NCI-H1436 treated with DMSO at 0.1 percent for 48 hours (cell line): ENCODE results near the gene SORL1.

Experiments
- DNase-seq: peaks from one replicate; lab custom pipeline; 2025; lab: John Stamatoyannopoulos, UW

Gene SORL1

DNA sequence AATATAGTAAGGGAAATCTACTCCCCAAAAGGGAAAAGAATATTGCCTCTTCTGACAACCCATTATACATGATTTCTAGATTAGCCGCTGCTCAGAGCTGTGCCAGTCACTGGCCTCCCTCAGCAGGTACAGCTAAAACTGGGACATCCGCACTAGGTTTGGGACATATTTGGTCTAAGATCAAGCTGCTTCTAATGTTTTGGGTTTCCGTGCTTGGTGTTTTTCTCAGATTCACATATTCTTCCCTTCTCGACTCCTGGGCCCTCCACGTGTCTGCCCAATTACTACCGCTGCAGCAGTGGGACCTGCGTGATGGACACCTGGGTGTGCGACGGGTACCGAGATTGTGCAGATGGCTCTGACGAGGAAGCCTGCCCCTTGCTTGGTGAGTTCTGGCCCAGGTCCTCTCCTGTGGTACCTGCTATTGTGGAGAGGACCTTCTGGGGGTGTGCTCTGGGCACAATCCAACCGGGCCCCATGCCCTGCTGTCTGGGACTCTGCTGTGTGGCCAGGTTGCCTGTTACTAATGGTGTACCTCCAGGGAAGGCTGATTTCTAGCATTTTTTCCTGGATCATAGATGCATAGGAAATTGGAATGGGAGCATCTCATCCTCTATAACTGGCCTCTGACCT, 138.8 kb downstream of the SORL1 start:
- no peak for DNase-seq

DNA sequence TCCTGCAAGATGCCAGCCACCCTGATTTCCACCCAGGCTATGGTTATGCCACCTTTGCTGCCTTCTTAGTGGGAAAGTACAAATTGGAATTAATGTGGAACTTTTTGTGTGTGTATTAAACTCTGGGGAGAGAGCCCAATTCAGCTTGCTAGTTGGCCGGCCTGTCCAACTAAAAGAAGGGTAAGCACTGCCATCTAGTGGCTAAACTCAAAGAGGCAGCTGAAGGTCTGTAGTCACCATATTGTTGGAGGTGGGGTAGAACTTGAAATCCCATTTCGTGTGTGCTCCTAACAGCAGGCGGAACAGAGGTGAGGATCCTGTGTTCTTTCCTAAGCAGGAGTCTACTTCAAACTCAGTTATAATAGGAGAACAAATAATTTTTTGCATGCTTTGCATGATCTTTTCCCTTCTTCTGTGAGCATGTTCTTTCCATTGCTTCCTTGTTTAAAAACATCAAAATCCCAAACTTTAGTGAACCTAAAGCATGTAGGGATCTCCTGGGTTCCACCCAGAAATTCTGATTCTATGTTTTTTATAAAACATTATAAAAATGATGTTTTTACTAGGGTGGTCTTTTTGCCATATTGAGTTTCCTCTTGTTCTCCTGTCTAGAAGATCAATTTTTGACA, 139.4 kb downstream of the SORL1 start:
- no peak for DNase-seq

DNA sequence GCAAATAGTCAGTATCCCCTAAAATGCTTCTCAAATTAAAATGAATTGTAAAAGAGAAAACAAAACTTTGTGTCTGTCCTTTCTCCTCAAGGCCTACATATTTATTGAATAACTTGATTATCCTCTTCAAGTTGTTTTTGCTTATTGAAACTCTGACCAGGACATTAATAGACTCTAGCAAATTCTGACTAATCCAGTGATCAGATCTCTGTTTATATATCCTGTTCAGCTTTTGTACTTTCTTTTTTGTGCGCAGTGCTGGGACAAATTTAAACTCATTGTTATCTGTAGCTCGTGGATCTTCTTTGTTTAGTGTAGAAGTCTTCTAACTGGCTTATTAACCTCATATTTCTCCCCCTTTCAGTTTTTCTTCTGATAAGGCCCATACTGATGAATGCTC, 140.6 kb downstream of the SORL1 start:
- no peak for DNase-seq

DNA sequence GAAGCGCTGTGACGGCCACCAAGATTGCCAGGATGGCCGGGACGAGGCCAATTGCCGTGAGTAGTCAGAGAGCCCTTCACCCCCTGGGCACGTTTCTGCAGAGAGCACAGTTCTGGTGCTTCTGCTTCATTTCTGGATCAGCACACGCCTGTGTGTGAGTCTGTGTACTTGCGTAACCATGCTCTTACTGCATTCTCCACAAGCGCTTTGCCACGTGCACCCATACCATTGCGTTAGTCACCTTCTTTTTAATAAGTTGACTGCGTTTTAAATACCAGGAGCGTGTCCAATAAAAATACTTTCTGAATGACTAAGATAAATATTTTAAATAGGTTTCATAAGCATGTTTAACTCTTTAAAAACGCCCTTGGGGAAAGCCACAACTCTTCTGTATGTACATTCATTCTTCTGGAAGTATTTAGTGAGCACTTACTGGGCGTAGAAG, 143.6 kb downstream of the SORL1 start:
- no peak for DNase-seq

DNA sequence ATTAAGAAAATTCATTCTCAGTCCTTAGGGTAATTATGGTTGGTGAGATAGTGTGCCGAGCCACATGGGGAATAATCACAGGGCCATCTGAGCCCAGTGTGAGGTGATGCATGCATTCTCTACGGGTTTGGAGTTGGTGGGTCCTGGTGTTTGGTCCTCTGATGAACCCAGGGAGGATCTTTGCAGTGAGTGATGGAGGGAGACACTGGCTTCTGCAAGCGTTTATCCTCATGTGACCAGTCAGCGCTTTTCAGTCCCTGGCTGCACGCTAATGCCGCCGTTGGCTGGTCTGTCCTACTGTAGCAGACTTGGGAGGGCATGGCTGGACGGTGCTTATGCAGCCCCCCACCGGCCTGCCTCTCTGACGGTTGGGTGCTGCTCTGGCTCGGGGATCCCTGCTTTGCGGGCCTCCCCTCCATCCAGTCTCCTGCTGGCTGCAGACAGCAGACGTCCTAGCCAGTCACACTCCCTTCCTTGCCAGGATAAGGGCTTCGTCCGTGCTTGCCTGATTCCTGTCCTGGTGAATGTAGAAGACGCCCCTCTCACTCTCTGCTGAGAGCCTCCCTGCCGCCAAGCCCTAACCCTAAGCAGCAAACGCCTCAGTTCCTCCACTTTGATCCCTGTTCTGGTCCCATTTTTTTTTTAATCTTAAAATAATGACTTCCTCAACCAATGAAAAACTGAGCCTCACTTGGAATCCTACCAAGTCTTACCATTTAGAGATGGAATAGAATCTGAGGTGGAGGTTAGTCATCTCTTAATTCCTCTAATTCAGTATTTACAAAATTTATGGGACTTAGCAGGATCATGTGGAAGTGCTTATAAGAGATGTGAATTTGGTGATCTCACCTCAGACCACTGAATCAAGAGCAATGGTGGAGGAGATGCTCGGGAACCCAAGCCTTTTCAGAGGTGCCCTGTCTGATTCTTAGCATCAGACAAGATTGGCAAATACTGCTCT, 144.4 kb downstream of the SORL1 start:
- DNase-seq: no peak

DNA sequence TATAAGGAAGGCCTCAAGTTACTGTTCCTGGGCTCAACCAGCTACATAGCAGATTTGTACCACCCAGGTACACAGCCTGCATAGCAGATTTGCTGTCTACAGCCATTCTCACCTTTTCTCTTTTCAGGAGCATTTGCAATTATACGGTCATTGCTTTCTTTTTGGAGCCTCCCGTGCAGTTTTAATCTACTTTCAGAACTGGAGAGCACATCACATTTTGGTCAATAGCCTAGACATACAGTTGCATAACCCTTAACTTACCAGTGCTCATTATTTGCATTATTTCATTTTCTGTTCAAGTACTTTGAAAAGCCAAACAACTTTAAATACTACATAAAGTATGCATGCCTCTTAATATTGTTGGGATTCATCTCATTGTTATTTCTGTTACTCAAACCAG, 151.2 kb downstream of the SORL1 start:
- no peak for DNase-seq

DNA sequence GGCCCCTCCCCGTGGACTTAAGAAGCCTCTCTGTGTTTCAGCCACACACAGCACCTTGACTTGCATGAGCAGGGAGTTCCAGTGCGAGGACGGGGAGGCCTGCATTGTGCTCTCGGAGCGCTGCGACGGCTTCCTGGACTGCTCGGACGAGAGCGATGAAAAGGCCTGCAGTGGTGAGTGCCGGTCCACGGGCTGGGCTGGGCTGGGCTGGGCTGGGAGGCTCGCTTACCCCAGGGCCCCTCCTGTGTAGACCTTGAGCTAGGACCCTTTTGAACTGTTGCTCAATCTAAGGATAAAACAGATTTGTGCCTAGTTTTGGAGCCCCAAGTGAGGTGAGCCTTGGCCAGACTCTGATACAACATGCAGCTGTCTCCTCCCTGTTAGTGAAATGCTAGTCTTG, 152.0 kb downstream of the SORL1 start:
- no peak for DNase-seq

DNA sequence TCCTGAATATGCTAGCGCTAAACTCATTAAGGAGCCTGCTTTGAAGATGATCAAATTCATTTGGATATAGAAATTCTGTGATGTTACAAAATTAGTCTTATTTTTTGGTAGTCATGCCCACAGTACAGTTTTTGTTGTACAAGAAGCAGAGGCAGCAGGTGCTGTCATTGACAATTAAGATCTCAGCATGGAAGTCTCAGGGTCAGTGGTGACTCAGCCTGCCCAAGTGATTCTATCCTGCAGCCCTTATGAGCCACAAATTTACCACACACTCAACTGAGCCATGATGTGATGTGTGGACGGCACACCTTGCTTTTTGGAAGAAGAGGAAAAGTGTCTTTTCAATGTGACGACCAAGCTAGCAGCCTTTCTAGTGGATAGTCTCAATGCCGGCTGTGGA, 154.2 kb downstream of the SORL1 start:
- DNase-seq: no peak

DNA sequence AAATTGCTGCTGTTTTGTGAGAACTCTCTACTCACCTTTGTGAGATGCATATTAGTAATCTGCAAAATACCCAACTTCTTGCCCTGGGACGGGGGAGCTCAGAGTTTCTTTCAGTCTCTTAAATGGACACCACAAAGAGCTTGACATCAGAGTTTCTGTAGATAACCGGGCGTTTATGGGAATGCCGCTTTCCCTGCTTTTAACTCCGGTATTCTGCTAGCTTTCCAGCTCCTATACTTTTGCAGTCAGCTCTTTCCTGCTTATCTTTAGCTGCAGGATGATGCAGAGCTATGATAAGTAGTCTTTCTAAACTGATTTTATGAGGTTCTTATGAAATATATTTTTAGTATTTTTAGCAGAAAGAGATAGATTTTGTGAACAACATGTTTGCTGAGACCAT, 155.2 kb downstream of the SORL1 start:
- no peak for DNase-seq

DNA sequence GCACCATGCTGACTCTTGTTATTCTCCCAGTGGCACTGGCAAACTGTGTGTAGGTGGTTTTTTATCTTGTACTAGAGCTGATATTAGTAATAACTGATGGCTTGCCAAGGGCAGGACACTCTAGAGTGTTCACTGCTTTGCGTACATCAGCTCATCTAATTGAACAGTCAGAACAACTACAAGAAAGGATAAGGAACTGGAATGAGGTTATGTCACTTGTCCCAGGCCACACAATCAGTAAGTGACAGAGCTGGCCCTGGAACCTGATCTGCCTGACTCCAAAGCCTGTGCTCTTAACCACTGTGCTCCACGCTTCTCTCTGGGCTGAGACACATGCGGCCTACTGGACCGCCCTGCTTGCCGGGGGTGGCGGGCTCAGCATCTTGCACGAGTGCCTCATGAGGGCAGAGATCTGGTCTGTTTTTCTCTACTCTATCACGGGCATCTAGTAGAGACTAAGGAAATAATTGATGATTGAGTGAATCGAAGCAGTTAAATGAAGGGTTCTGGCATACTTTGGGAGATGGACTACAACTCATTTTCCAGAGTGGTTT, 156.5 kb downstream of the SORL1 start:
- no peak for DNase-seq

DNA sequence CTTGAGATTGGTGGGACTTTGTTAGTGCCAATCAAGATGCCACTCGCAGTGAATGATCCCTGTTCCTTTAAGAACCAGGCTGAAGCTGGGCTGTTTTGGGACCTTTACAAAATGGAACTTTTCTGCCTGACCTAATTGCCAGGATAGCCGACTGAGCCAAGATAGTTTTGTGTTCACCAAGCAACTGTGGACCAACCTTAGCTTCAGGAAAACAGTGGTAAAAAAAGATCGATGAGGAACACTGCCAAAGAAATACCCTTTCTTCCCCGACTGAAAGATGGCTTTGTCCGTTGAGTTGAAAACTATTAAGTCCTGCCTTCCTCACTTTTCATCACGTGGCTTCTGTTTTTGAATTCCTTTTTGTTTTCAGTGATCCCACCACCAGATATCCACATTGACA, 158.6 kb downstream of the SORL1 start:
- DNase-seq: no peak

DNA sequence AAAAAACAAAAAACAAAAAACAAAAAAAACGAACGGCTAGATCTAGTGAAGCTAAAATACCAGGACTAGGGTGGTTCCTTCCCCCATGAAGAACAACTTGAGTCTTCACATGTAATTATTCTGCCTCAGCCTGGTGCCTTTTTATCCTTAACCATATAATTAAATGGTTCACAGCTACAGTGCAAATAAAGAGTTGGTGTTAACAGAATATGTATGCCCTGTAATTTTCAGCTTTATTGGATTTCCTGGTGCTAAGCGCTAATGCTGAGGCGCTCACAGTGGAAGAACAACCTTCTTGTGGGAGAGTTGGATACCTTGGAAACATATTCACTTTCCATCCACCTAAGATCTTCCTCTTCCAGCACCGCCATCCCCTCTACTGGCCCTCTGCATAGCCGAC, 159.1 kb downstream of the SORL1 start:
- no peak for DNase-seq

DNA sequence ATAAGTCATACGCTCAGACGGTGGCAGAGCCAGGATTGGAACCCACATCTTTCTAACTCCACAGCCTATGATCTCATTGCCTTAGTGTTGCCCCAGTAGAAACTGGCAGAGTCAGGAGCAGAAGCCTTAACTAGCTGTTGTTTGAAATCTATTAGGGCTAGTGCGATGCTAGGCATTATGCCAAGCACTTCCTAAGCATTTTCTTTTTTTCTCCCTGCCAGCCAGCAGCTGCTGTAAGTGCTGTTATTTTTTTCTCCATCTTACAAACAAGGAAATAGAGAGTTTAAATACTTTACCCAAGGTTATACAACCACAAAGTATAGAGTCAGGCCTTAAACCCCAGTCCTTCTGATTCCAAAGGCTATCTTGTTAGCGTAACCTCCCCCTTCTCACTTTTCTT, 161.6 kb downstream of the SORL1 start:
- no peak for DNase-seq

DNA sequence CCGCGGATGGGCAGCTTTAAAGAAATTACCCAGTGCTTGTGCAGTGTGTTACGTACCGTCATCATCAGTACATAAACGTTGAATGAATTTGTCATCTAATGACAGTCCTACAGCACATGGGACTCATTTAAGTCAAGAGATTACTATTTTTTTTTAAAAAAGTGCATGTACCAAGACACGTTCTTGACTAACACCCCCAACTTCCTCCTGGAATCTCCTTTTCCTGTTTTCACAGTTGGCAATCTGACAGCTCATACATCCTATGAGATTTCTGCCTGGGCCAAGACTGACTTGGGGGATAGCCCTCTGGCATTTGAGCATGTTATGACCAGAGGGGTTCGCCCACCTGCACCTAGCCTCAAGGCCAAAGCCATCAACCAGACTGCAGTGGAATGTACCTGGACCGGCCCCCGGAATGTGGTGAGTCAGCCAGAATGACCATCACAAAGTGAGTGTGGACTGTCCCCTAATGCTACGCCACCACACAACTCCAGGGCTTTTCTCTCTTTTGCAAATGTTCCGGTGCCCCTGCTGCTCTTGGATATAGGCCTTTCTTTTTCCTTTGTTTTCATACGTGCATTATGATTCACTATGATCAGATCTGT, 162.6 kb downstream of the SORL1 start:
- DNase-seq: no peak

DNA sequence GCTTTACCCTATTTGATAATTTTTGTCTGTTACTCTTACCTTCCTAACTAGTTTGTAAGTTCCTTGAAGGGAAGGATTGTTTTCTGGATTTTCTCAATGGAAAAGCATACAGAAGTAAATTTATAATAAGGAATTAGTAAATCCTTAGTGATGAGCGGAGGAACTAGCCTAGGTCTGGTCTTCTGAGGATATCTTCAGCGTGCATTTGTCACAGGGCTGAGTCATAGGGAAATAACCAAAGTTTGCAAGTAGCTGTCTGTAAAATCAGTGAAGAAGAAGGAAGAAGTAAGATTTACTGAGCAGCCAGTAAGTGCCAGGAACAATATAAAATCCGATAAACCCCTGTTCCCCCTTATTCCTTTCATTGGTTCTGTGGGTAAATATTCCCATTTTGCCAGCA, 163.4 kb downstream of the SORL1 start:
- no peak for DNase-seq

DNA sequence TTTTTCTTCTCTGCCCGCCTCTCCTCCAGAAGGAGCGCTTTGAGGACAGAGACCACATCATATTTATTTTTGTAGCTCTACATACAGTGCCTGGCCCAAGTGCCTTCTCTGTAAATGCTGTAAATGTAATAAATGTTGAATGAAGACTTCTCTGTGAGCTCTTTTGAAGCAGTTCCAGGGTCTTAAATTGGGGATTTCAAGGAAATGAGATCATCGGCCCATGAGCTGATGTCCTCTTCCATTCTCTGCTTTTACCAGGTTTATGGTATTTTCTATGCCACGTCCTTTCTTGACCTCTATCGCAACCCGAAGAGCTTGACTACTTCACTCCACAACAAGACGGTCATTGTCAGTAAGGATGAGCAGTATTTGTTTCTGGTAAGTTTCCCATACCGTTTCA, 166.4 kb downstream of the SORL1 start:
- no peak for DNase-seq

DNA sequence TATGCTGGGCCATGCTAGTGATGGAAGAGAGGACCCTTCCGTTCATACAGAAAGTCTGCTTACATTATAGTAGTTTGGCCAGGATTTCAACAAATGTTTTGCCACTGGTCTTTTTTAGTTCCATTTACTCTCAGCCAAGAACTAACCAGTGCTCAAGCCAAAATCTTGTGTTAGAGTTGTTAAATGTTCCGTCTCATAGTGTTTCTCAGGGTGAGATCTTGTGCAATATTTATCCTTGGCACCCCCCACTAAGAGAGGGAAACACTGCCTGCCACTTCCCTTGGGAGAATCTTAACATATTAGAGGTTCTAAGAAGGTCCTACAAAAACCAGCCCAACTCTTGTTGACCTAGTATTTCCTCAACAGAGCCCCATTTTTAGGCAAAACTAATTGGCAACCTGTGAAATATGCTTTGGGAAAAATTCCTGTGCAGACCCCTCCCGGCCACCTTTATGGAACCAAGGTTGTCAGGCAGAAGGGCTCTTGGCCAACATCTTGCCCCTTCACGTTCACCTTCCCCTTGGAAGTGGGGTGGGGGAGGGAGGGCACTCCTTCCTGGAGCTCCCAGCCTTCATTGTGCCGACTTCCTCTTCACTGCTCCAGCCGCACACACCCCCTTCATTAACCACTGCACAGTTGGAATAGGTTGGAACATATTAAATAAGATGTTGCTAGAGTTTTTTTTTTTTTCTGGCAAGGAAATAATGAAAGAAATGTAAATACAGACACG, 173.8 kb downstream of the SORL1 start:
- DNase-seq: no peak

DNA sequence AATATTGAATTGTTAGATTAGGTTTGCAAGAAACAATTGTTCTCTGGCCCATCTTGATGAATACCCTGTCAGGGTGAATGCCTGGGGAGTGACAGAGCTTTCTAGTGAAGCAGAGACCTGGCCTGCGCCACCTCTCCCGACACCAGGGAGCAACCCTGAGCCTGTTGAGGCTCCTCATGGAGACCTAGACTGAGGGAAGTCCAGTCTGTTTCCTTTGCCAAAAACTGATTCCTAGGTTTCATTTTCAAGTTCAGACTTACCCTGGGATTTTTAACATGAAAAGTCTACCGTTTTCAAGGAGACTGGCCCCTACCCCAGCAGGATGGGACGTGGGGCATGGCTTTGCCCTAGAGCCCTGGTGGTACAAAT, 174.4 kb downstream of the SORL1 start:
- DNase-seq: no peak

DNA sequence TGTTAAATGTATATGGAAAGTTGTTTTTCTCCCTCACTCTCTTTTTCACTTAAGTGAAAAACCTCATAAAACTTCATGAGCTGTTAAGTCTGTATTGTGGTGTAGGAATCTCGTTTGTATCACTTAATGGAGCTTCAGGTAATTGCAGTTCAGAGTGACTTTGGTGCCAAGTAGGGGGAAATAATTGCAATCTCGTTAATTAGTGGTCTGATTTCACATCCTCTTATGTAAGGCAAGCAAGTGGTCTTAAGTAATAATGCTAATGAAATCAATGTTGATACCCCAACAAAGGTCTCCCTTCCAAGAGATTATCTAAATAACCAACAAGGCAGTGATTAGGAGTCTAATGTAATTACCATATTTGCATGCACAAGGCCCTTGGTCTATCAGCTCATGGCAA, 174.9 kb downstream of the SORL1 start:
- no peak for DNase-seq

DNA sequence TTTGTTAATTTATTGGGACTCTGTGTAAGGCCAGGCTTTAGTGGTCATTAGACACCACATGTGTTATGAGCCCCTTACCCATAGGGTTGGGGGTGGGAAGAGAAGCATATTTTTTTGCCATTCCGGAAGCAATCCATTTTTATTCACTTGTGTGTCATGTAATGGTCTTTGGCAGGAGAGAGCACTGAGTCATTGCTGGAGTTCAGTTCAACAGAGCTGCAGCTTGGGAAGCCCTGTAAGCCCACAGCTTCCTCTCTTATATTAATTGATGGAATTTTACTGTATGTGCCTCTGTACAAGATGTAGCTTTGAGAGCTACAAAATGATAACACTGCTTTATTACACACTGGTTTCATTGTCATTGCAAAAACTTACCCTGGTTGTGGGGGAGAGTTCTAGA, 177.9 kb downstream of the SORL1 start:
- no peak for DNase-seq

DNA sequence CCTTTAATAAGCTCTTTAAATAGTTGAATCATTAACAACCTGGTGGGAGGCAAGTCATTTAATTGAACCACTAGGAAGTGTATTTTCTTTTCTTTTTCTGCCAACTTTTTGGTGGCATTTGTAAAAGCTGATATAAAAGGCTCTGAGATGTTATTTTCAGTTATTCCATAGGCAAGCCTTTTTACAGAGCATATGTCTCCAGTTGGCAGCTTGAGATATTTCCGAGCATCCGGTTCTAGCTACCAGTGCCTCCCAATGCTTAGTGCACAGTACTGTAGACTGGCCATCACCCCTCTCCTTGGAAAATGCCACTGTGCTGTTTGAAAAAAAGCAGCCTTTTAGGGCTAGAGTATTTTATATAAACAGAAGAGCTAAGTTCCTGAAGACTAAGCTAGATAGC, 179.3 kb downstream of the SORL1 start:
- no peak for DNase-seq

DNA sequence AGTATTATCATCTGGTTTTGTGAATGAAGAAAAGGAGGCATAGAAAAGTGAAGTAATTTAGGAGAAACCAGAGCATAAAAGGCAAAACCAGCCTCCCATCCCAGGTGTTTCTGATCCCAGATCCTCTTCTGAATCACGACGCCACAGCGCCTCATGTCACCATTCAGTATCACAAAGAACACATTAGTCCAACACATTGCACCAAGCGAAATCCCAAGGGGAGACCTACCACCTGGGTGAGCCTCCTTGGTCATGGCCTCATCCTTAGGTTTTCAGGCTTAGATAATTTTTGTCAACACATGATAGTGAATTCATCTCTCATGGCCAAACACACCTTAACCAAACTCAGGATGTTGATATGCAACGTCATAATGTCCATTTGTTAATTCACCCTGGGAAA, 182.2 kb downstream of the SORL1 start:
- DNase-seq: no peak
